Hepatic stellate cell (primary cell): ENCODE measurements around the gene LAMTOR5.

Experiments used
- DNase-seq: peaks from one replicate; pipeline ENCODE4 v3.0.0; 2011; ENCODE audit warnings: low spot score

The LAMTOR5 gene

GRCh38 chr1:110387048-110387754, 20.3 kb downstream of the LAMTOR5 start:
- no peak for DNase-seq

DNA sequence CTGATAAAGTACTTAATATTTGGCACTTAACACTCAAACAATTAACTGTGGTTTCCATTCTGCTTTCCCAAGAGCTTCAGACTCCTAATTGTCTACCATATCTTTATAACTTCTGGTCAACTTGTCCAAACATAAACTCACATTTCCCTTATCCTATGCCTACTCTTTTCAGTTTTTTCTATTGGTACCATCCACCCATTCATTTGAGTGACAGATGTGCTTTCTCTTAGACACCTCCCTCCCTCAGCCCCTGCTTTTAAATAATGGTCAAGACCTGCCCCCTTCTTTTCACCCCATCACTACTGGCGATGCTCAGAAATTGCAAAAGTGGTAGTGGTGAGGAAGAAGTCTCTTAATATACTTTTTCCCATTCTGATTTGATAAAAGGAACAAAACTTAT, 22.1 kb downstream of the LAMTOR5 start:
- DNase-seq = no peak

DNA sequence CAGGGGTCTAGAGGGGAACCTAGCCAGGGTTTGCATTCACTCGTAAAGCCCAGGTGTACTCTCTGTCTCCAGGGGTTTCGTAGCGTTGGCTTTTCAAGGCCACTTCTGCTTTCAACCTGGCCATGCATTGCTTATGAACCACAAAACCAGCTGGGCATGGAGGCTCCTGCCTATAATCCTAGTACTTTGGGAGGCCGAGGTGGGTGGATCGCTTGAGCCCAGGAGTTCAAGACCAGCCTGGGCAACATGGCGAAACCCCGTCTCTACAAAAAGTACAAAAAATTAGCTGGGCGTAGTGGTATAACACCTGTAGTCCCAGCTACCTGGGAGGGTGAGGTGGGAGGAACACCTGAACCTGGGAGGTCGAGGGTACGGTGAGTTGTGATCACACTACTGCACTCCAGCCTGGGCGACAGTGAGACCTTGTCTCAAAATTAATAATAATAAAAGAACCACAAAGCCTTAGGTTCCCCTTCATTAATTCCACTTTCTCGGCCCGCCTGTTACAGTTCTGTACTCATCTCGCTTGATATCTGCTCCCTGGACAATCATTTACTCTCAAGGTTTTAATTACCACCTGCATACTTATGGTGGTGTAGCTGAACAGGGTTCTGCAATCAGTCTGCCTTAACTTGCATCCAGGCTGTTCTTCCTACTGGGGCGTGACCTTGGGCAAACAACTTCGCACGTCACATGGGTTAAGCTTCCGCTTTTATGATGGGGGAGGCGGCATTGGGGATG, 22.7 kb downstream of the LAMTOR5 start:
- no peak for DNase-seq

GRCh38 chr1:110383251-110383990, 24.1 kb downstream of the LAMTOR5 start:
- no peak for DNase-seq

DNA sequence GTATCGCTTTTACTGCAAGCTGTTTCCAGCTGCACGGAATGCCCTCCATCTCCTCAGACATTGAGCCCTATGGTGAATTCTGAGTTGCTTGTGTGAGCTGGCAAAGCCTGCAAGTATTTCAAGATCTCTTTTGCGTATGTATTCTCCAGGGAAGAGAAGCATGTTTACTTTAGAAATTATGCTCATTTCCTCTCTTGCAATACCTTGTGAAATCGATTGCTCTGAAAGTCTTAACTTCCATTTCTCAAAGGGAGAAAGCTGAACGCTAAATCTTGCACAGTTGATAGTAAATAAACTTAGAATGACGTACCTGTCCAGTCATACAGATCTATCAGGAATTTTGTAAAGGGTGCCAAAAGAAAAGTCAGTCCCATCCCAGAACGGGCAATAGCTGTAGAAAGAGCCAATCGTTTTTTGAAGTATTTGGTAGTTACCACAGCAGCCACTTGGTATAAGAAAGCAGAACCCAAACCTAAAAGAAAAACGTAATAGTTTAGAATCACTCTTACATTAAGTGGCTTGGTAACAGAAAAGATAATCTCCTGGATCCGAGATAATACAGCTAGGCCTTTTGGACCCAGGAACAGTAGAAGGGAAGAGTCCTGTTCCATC, 26.7 kb downstream of the LAMTOR5 start:
- peak; percentile 46 for DNase-seq

DNA sequence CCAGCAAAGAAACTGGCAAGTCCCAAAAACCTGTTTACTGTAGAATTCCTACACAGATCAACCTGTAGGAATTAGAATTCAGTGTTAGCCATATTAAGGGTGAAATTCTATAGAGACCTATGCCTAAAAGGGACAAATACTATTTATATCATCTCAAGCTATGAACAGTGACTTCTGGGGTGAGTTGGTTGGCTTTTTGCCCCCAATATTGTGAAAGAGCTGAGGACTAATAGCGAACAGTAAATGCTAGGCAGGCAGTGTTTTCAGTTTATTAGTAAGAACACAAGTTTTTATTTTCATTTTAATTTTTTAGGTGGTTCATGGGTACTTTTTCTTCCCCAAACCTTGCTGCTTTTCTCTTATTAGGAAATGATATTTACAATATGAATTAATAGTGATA, 32.0 kb downstream of the LAMTOR5 start:
- DNase-seq = no peak

DNA sequence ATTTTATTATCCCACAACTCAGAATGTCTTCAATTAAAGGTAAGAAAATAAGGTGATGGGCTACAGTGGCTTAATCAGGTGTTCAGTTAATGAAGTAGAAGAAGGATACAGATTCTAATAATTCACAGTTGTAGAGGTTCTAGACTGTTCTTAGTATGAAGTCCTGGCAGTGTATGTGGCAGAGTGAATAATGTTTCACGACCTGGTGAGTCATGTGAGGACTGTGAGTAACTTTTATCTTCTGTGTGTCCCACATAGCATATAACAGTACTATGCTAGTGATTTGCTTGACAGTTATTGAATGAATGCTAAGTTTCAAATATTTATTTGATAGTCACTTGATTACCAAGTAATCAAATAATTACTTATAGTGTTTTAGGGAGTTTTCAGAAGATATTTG, 36.7 kb downstream of the LAMTOR5 start:
- peak; percentile 43 for DNase-seq

DNA sequence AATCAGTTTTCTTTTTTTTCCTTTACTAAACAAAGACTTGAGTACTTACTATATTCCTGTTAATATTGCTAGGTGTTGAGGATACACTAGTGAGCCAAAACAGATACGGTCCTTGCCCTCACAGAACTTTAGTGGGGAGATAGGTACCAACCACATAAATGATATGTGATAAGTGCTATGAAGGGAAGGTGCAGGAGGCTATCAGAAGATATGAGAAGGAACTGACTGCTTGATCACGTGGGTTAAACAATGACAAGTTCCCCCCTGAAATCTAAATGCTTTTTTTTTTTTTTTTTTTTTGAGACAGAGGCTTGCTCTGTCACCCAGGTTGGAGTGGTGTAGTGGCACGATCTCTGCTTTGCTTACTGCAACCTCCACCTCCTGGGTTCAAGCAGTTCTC, 43.3 kb downstream of the LAMTOR5 start:
- no peak for DNase-seq

DNA sequence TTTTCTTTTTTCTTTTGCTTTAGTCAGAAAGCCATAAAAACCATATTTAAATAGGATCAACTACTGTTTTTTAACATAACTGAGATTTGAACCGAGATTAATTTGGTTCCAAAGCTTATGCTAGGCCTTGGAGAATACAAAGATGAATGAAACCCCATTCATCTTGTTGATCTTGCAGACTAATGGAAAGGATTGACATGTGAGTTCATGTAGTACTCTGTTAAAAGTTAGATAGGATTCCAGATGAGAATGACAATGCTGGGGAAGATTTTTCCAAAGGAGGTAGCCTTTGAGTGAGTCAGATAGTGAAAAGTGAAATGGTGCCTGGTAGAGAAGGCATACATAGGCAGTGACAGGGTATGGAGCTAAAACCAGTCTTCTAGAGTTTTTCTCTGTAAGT, 45.6 kb downstream of the LAMTOR5 start:
- DNase-seq = no peak

DNA sequence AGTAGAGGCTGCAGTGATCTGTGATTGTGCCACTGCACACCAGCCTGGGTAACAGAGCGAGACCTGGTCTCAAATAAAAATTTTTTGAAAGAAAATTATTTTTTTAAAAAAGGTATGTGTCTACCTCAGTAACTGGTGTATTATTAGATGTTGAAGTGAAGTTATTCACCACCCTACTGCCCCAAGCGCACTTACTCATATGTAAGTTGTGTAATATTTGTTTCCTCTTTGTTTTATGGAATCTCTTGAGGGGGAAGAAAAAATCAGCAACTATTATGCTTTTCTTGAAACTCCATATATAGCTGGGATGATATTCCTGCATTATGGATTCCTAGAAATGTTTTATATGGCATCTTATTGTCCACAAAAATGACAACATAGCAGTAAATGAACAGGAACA, 47.1 kb downstream of the LAMTOR5 start:
- no peak for DNase-seq

- DNase-seq = no peak
Observed at GRCh38 chr1:110356379-110356778, 51.1 kb downstream of the LAMTOR5 start.

DNA sequence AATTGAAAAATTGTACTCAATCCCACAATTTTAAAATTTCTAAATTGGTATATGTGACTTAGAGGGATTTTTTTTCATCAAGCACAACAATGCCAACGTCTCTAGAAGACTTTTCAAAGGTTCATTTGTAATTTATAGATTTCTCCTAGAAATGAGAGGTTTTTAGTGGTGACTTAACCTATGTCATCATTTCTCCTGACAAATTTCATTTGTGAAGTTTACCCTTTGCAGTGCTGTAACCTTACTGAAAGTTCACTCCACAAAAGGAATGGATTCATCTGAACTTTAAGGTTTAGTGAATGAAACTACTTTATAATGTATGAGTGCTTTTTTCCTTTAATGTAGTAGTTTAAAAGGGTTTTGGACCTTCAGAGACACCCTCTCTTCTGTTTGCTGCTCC, 52.2 kb downstream of the LAMTOR5 start:
- DNase-seq = no peak
